Measurements from ENCODE around the gene CEP192.
"Not testable (repeated sequence)": the region's sequence is repeated elsewhere in the genome, so short reads cannot be mapped to it uniquely, and the experiment has no call there.

CEP192 gene

GRCh38 chr18:13095466-13095865, 104.3 kb downstream of the CEP192 start:
- Histone ChIP-seq H3K4me1 (ENCODE audit: low read depth, poor library complexity, severe bottlenecking) (no peaks in the 10 kb centered on the region), H3K9ac (no peak overlapping the region), H4K20me1 (ENCODE audit: insufficient read depth) (no peaks in the 10 kb centered on the region), H3K4me3 (IDR thresholded peaks at IDR 0.05; ENCODE audit: insufficient read depth, low read depth, low read length) (no peak overlapping the region), H2AFZ (ENCODE audit: low read depth) (no peak overlapping the region), H3K27ac (no peak overlapping the region), H3K27me3 (ENCODE audit: insufficient read depth, low read depth) (no peaks in the 10 kb centered on the region), H3K4me2 (no peak overlapping the region), H3K36me3 (ENCODE audit: insufficient read depth) (peaks cover 5% of the 10 kb centered on the region; the same call in 1 of the 2 replicates), H3K79me2 (ENCODE audit: insufficient read depth, low read depth) (no peaks in the 10 kb centered on the region)
- no peak for TF ChIP-seq CTCF (conservative IDR thresholded peaks at IDR 0.05; ENCODE audit: low read depth, low read length)

- Histone ChIP-seq H4K20me1 (ENCODE audit: insufficient read depth) (no peaks in the 10 kb centered on the region), H3K36me3 (ENCODE audit: insufficient read depth) (peaks cover 5% of the 10 kb centered on the region; the same call in 1 of the 2 replicates)
- no peak for TF ChIP-seq CTCF (conservative IDR thresholded peaks at IDR 0.05; ENCODE audit: low read depth, low read length)
Observed at GRCh38 chr18:13096232-13096631, 105.1 kb downstream of the CEP192 start.

GRCh38 chr18:13096719-13097118, 105.6 kb downstream of the CEP192 start:
- no peak overlapping the region for H3K4me2 ChIP-seq
- H3K4me1 ChIP-seq (ENCODE audit: low read depth, poor library complexity, severe bottlenecking), result no peaks in the 10 kb centered on the region
- H3K79me2 ChIP-seq (ENCODE audit: insufficient read depth, low read depth), result no peaks in the 10 kb centered on the region
- H3K4me3 ChIP-seq (IDR thresholded peaks at IDR 0.05; ENCODE audit: insufficient read depth, low read depth, low read length), result no peak overlapping the region
- no peaks in the 10 kb centered on the region for H4K20me1 ChIP-seq (ENCODE audit: insufficient read depth)
- H3K27ac ChIP-seq, result no peak overlapping the region
- TF ChIP-seq CTCF (conservative IDR thresholded peaks at IDR 0.05; ENCODE audit: low read depth, low read length), result no peak
- H3K27me3 ChIP-seq (ENCODE audit: insufficient read depth, low read depth), result no peaks in the 10 kb centered on the region
- no peak overlapping the region for H3K9ac ChIP-seq
- peaks cover 5% of the 10 kb centered on the region; the same call in 1 of the 2 replicates for H3K36me3 ChIP-seq (ENCODE audit: insufficient read depth)
- no peak overlapping the region for H2AFZ ChIP-seq (ENCODE audit: low read depth)

More at GRCh38 chr18:13096232-13096631, 105.1 kb downstream of the CEP192 start:
- Histone ChIP-seq H3K4me1 (ENCODE audit: low read depth, poor library complexity, severe bottlenecking) (no peaks in the 10 kb centered on the region), H2AFZ (ENCODE audit: low read depth) (no peak overlapping the region), H3K4me3 (IDR thresholded peaks at IDR 0.05; ENCODE audit: insufficient read depth, low read depth, low read length) (no peak overlapping the region), H3K9ac (no peak overlapping the region), H3K4me2 (no peak overlapping the region), H3K27me3 (ENCODE audit: insufficient read depth, low read depth) (no peaks in the 10 kb centered on the region), H3K79me2 (ENCODE audit: insufficient read depth, low read depth) (no peaks in the 10 kb centered on the region), H3K27ac (no peak overlapping the region)

GRCh38 chr18:13098104-13098503, 106.9 kb downstream of the CEP192 start:
- not testable (repeated sequence) for H4K20me1 ChIP-seq (ENCODE audit: insufficient read depth); H3K4me3 ChIP-seq (IDR thresholded peaks at IDR 0.05; ENCODE audit: insufficient read depth, low read depth, low read length); H3K79me2 ChIP-seq (ENCODE audit: insufficient read depth, low read depth); H2AFZ ChIP-seq (ENCODE audit: low read depth); H3K27me3 ChIP-seq (ENCODE audit: insufficient read depth, low read depth); H3K4me2 ChIP-seq; H3K4me1 ChIP-seq (ENCODE audit: low read depth, poor library complexity, severe bottlenecking); H3K9ac ChIP-seq; H3K36me3 ChIP-seq (ENCODE audit: insufficient read depth); H3K27ac ChIP-seq

- H3K9ac ChIP-seq, result no peak overlapping the region
- no peaks in the 10 kb centered on the region for H3K79me2 ChIP-seq (ENCODE audit: insufficient read depth, low read depth)
- H3K4me3 ChIP-seq (IDR thresholded peaks at IDR 0.05; ENCODE audit: insufficient read depth, low read depth, low read length), result no peak overlapping the region
- H3K4me1 ChIP-seq (ENCODE audit: low read depth, poor library complexity, severe bottlenecking), result no peaks in the 10 kb centered on the region
- no peak overlapping the region for H3K4me2 ChIP-seq
- H4K20me1 ChIP-seq (ENCODE audit: insufficient read depth), result no peaks in the 10 kb centered on the region
- no peak overlapping the region for H2AFZ ChIP-seq (ENCODE audit: low read depth)
- peaks cover 5% of the 10 kb centered on the region; the same call in 1 of the 2 replicates for H3K36me3 ChIP-seq (ENCODE audit: insufficient read depth)
- TF ChIP-seq CTCF (conservative IDR thresholded peaks at IDR 0.05; ENCODE audit: low read depth, low read length), result no peak
- H3K27ac ChIP-seq, result no peak overlapping the region
- no peaks in the 10 kb centered on the region for H3K27me3 ChIP-seq (ENCODE audit: insufficient read depth, low read depth)
Observed at GRCh38 chr18:13099113-13099512, 108.0 kb downstream of the CEP192 start.

All from KMS-11 (cell line).